Measurements from ENCODE around the gene HEXIM1.

GRCh38 chr17:45102856-45103255 is 45.4 kb upstream of the HEXIM1 start:
- TF ChIP-seq CTCF (IDR thresholded peaks at IDR 0.05) (no peak), EP300 (IDR thresholded peaks at IDR 0.05) (no peak), POLR2A (IDR thresholded peaks at IDR 0.05) (no peak)

Measured in tibial nerve (tissue), 4 donors.